HepG2 (cell line): ENCODE results near the gene TNFSF13. TPM values are rescaled to one million over a fixed set of nuclear protein-coding genes. Genes with fewer than 3 reads are reported as not detected.
A peak's percentile ranks its signal among the peaks of the same experiment; 100 is the strongest.

Experiments
- ARID2 ChIP-seq: sonication (generic); formaldehyde crosslinking; IDR thresholded peaks from 2 replicates; pipeline ENCODE4 v1.8.1; 2022; ENCODE audit warnings: mild to moderate bottlenecking, missing genetic modification reagents, borderline replicate concordance
- ESRRA ChIP-seq: sonication (generic); formaldehyde crosslinking; IDR thresholded peaks from 2 replicates; pipeline ENCODE4 v1.5.1; 2020; ENCODE audit warnings: mild to moderate bottlenecking, low read depth, missing genetic modification reagents
- MAFK ChIP-seq, 2 experiments: IDR thresholded peaks in 1 of 2; conservative IDR thresholded peaks in 1 of 2; 2 replicates each; pipeline ENCODE4 v1.6.1; 2011; ENCODE audit warnings: improper control_type of control experiment in 2 of 2, low read length in 2 of 2
- MED8 ChIP-seq: sonication (generic); formaldehyde crosslinking; IDR thresholded peaks from 2 replicates; pipeline ENCODE4 v1.8.1; 2023; ENCODE audit warnings: mild to moderate bottlenecking, missing genetic modification reagents; ENCODE audit not compliant: insufficient replicate concordance
- MEIS2 ChIP-seq: sonication (generic); formaldehyde crosslinking; IDR thresholded peaks from 2 replicates; pipeline ENCODE4 v1.9.0; 2021; ENCODE audit warnings: mild to moderate bottlenecking, missing genetic modification reagents
- POLR2AphosphoS2 ChIP-seq: IDR thresholded peaks from 2 replicates; pipeline ENCODE4 v1.6.1; 2011; ENCODE audit warnings: low read depth, low read length, improper control_type of control experiment
- RBM39 ChIP-seq: fragments of 200-400 bp; formaldehyde crosslinking; IDR thresholded peaks from one replicate; pipeline ENCODE4 v1.6.1; 2018; ENCODE audit warnings: antibody characterized with exemption, mild to moderate bottlenecking, low read depth, low read length; ENCODE audit not compliant: poor library complexity, severe bottlenecking
- RFXAP ChIP-seq: sonication (generic); formaldehyde crosslinking; IDR thresholded peaks from 2 replicates; pipeline ENCODE4 v1.4.0; 2020; ENCODE audit warnings: missing genetic modification reagents, borderline replicate concordance
- SMAD3 ChIP-seq: sonication (generic); formaldehyde crosslinking; IDR thresholded peaks from 2 replicates; pipeline ENCODE4 v1.4.0; 2020; ENCODE audit warnings: missing genetic modification reagents
- SMARCE1 ChIP-seq: fragments of 450-650 bp; IDR thresholded peaks from 2 replicates; pipeline ENCODE4 v1.6.1; 2017; ENCODE audit warnings: borderline replicate concordance
- TGIF2 ChIP-seq: IDR thresholded peaks from 2 replicates; pipeline ENCODE4 v1.6.1; 2016; ENCODE audit warnings: control low read depth, missing compliant biosample characterization
- ZBTB37 ChIP-seq: sonication (generic); formaldehyde crosslinking; IDR thresholded peaks from 2 replicates; pipeline ENCODE4 v1.4.0; 2020; ENCODE audit warnings: mild to moderate bottlenecking, missing genetic modification reagents
- ZNF121 ChIP-seq: sonication (generic); formaldehyde crosslinking; IDR thresholded peaks from 2 replicates; pipeline ENCODE4 v1.5.0; 2020; ENCODE audit warnings: mild to moderate bottlenecking, missing genetic modification reagents
- ZNF18 ChIP-seq: sonication (generic); formaldehyde crosslinking; IDR thresholded peaks from 2 replicates; pipeline ENCODE4 v1.8.0; 2022; ENCODE audit warnings: mild to moderate bottlenecking, missing genetic modification reagents; ENCODE audit not compliant: insufficient replicate concordance
- ZNF251 ChIP-seq: sonication (generic); formaldehyde crosslinking; IDR thresholded peaks from 2 replicates; pipeline ENCODE4 v1.9.0; 2021; ENCODE audit warnings: mild to moderate bottlenecking, missing genetic modification reagents
- ZNF317 ChIP-seq: sonication (generic); formaldehyde crosslinking; IDR thresholded peaks from 2 replicates; pipeline ENCODE4 v1.5.0; 2020; ENCODE audit warnings: mild to moderate bottlenecking, missing genetic modification reagents
- ZNF329 ChIP-seq: sonication (generic); formaldehyde crosslinking; IDR thresholded peaks from 2 replicates; pipeline ENCODE4 v1.9.0; 2021; ENCODE audit warnings: low read depth, mild to moderate bottlenecking, missing genetic modification reagents
- ZNF512 ChIP-seq: sonication (generic); formaldehyde crosslinking; IDR thresholded peaks from 2 replicates; pipeline ENCODE4 v1.4.0; 2020; ENCODE audit warnings: mild to moderate bottlenecking, missing genetic modification reagents
- ZNF567 ChIP-seq: sonication (generic); formaldehyde crosslinking; IDR thresholded peaks from 2 replicates; pipeline ENCODE4 v1.8.1; 2023; ENCODE audit warnings: mild to moderate bottlenecking, missing genetic modification reagents, borderline replicate concordance
- polyA plus RNA-seq, 8 experiments: library from polyadenylated mRNA; depleted of rRNA in 3 of 8; stranded (reverse) in 7 of 8; unstranded in 1 of 8; fragments of >200 nt; fragmentation: Illumina TruSeq in 4 of 8; extraction: Trizol in 4 of 8; gene quantifications; 2 replicates each; pipeline versions ENCODE4 v1.2.1 to v1.2.3, GENCODE V29; 2011 to 2016; ENCODE audit warnings: low read depth in 4 of 8, missing spikeins in 1 of 8, mixed read lengths in 1 of 8; ENCODE audit not compliant: insufficient read depth in 1 of 8
- total RNA-seq, 5 experiments: library from RNA; depleted of rRNA; stranded (reverse); fragments of >200 nt; fragmentation: Illumina TruSeq; extraction: Trizol; gene quantifications; 2 replicates each; pipeline ENCODE4 v1.2.3, GENCODE V29; 2016; ENCODE audit warnings: low read depth in 1 of 5
- TF ChIP-seq, protein P1 (sequence below): sonication (generic); formaldehyde crosslinking; IDR thresholded peaks from 2 replicates; pipeline ENCODE4 v1.5.1; 2020; ENCODE audit warnings: mild to moderate bottlenecking, missing genetic modification reagents, moderate library complexity
- TF ChIP-seq, protein P2 (sequence below): IDR thresholded peaks from 2 replicates; pipeline ENCODE4 v1.6.1; 2016; ENCODE audit warnings: mild to moderate bottlenecking, missing biosample characterization, missing genetic modification reagents

Gene TNFSF13
- total and polyA plus RNA-seq, 2 of the 13 experiments (the other 11 are each of a cell fraction or from before 2014, with no cell fraction given), result 2.5 to 3.3 TPM

DNA sequence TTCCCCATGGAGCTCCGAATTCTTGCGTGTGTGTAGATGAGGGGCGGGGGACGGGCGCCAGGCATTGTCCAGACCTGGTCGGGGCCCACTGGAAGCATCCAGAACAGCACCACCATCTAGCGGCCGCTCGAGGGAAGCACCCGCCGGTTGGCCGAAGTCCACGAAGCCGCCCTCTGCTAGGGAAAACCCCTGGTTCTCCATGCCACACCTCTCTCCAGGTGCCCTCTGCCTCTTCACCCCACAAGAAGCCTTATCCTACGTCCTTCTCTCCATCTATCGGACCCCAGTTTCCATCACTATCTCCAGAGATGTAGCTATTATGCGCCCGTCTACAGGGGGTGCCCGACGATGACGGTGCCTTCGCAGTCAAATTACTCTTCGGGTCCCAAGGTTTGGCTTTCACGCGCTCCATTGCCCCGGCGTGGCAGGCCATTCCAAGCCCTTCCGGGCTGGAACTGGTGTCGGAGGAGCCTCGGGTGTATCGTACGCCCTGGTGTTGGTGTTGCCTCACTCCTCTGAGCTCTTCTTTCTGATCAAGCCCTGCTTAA lies 2.6 kb downstream of the TNFSF13 start (continued):
- TF ChIP-seq, protein P1, sequence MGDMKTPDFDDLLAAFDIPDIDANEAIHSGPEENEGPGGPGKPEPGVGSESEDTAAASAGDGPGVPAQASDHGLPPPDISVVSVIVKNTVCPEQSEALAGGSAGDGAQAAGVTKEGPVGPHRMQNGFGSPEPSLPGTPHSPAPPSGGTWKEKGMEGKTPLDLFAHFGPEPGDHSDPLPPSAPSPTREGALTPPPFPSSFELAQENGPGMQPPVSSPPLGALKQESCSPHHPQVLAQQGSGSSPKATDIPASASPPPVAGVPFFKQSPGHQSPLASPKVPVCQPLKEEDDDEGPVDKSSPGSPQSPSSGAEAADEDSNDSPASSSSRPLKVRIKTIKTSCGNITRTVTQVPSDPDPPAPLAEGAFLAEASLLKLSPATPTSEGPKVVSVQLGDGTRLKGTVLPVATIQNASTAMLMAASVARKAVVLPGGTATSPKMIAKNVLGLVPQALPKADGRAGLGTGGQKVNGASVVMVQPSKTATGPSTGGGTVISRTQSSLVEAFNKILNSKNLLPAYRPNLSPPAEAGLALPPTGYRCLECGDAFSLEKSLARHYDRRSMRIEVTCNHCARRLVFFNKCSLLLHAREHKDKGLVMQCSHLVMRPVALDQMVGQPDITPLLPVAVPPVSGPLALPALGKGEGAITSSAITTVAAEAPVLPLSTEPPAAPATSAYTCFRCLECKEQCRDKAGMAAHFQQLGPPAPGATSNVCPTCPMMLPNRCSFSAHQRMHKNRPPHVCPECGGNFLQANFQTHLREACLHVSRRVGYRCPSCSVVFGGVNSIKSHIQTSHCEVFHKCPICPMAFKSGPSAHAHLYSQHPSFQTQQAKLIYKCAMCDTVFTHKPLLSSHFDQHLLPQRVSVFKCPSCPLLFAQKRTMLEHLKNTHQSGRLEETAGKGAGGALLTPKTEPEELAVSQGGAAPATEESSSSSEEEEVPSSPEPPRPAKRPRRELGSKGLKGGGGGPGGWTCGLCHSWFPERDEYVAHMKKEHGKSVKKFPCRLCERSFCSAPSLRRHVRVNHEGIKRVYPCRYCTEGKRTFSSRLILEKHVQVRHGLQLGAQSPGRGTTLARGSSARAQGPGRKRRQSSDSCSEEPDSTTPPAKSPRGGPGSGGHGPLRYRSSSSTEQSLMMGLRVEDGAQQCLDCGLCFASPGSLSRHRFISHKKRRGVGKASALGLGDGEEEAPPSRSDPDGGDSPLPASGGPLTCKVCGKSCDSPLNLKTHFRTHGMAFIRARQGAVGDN (CRISPR knock-in tag), result peak; percentile 54
- TF ChIP-seq ZNF567 (CRISPR knock-in tag) (no peak; the same call in 1 of the 2 replicates), ZNF251 (no peak), ZNF121 (CRISPR knock-in tag) (no peak), MEIS2 (CRISPR knock-in tag) (no peak), RBM39 (no peak), SMAD3 (CRISPR knock-in tag) (0 out of 2 replicates have a peak, but pooled peaks have one; percentile 22), MED8 (no peak), ESRRA (CRISPR knock-in tag) (no peak; the same call in 1 of the 2 replicates), ZNF317 (CRISPR knock-in tag) (peak; percentile 76; the same call in 1 of the 2 replicates), SMARCE1 (no peak), ZBTB37 (CRISPR knock-in tag) (peak; percentile 61; the same call in 1 of the 2 replicates), ZNF329 (CRISPR knock-in tag) (no peak), POLR2AphosphoS2 (no peak), ARID2 (CRISPR knock-in tag) (no peak), RFXAP (CRISPR knock-in tag) (peak; percentile 58; the same call in 1 of the 2 replicates), MAFK (conservative IDR thresholded peaks at IDR 0.05 in 1 of 2, IDR thresholded peaks at IDR 0.05 in 1 of 2; ENCODE audit: low read length in 2 of 2) (no peak), TGIF2 (CRISPR knock-in tag) (no peak), ZNF512 (no peak), ZNF18 (CRISPR knock-in tag) (peak; percentile 5)
- TF ChIP-seq, protein P2, sequence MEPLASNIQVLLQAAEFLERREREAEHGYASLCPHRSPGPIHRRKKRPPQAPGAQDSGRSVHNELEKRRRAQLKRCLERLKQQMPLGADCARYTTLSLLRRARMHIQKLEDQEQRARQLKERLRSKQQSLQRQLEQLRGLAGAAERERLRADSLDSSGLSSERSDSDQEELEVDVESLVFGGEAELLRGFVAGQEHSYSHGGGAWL (CRISPR knock-in tag), result peak; percentile 32; the same call in 1 of the 2 replicates
